Lower lobe of right lung (tissue), 2 donors: Measurements from ENCODE around the gene CDH26. TPM values are rescaled to one million over a fixed set of nuclear protein-coding genes. Genes with fewer than 3 reads are reported as not detected.
A peak's percentile ranks its signal among the peaks of the same experiment; 100 is the strongest.

Experiments used
- ATAC-seq, 2 donors: fragments of 200-7000 bp; cut with Tn5 transposase; one replicate each; pipeline ENCODE4 v1.9.1; 2020 to 2022; ENCODE audit warnings: mild to moderate bottlenecking in 2 of 2, moderate library complexity in 2 of 2
- DNase-seq: peaks from one replicate; pipeline ENCODE4 v3.0.0-alpha.2; 2020
- H3K27ac ChIP-seq: fragments of 200-600 bp; one replicate; pipeline ENCODE4 v1.8.0; 2022
- H3K27me3 ChIP-seq: fragments of 200-600 bp; one replicate; pipeline ENCODE4 v1.8.0; 2022; ENCODE audit warnings: low read depth
- H3K36me3 ChIP-seq: fragments of 200-600 bp; one replicate; pipeline ENCODE4 v1.8.0; 2022; ENCODE audit warnings: mild to moderate bottlenecking
- H3K4me1 ChIP-seq: fragments of 200-600 bp; one replicate; pipeline ENCODE4 v1.8.0; 2022
- H3K4me3 ChIP-seq: fragments of 200-600 bp; one replicate; pipeline ENCODE4 v1.8.0; 2022; ENCODE audit warnings: mild to moderate bottlenecking
- H3K9me3 ChIP-seq: fragments of 200-600 bp; one replicate; pipeline ENCODE4 v1.8.0; 2022
- CTCF ChIP-seq: fragments of 200-600 bp; IDR thresholded peaks from one replicate; pipeline ENCODE4 v1.8.0; 2022; ENCODE audit warnings: antibody characterized with exemption, mild to moderate bottlenecking
- intact Hi-C: fragments of 100-400 bp; cut with DNase I; formaldehyde crosslinking; loops from one replicate; pipeline ENCODE4 v1.11.0; 2022
- total RNA-seq: library from RNA; stranded (reverse); fragmentation: NEBNext Ultra II Directional; extraction: Animal tissue kit (Norgen Biotek cat#: 25700); gene quantifications from one replicate; pipeline ENCODE4 v1.2.1, GENCODE V29; 2021
- donor health status: DM: no; HTN: yes; CAD: no; lungs with severe emphysema.

The CDH26 gene
- total RNA-seq, 1 donor from 2014 or later: 8.4 TPM

GRCh38 chr20:60052322-60052721 is 94.1 kb downstream of the CDH26 start:
- no peak for TF ChIP-seq CTCF
- Histone ChIP-seq H3K27ac (no peak overlapping the region), H3K27me3 (peaks cover 3% of the 10 kb centered on the region), H3K4me3 (no peak overlapping the region), H3K4me1 (peaks cover 27% of the 10 kb centered on the region), H3K9me3 (no peaks in the 10 kb centered on the region), H3K36me3 (no peaks in the 10 kb centered on the region)
- ATAC-seq (no peak), DNase-seq (no peak)
- intact Hi-C loops: no loop called here

GRCh38 chr20:60053125-60053817 is 95.0 kb downstream of the CDH26 start:
- Histone ChIP-seq H3K36me3 (no peaks in the 10 kb centered on the region), H3K4me3 (no peak overlapping the region), H3K4me1 (peaks cover 36% of the 10 kb centered on the region), H3K9me3 (no peaks in the 10 kb centered on the region), H3K27me3 (peaks cover 3% of the 10 kb centered on the region), H3K27ac (no peak overlapping the region)
- no peak for DNase-seq
- no peak for ATAC-seq
- intact Hi-C loops: no loop called here
- no peak for TF ChIP-seq CTCF

- Histone ChIP-seq H3K27ac (no peak overlapping the region), H3K36me3 (no peaks in the 10 kb centered on the region), H3K4me1 (peaks cover 41% of the 10 kb centered on the region), H3K27me3 (peaks cover 3% of the 10 kb centered on the region), H3K4me3 (no peak overlapping the region), H3K9me3 (no peaks in the 10 kb centered on the region)
- DNase-seq (no peak), ATAC-seq (no peak)
- intact Hi-C loops: no loop called here
- TF ChIP-seq CTCF: no peak
These were observed 95.6 kb downstream of the CDH26 start for GRCh38 chr20:60053818-60054190.

- Histone ChIP-seq H3K9me3 (no peaks in the 10 kb centered on the region), H3K27me3 (peaks cover 3% of the 10 kb centered on the region), H3K4me1 (peaks cover 44% of the 10 kb centered on the region), H3K27ac (peak overlapping the region; percentile 59), H3K4me3 (peak overlapping the region; percentile 32), H3K36me3 (no peaks in the 10 kb centered on the region)
- DNase-seq: no peak
- peak; percentile 25 to 37 for ATAC-seq
- intact Hi-C loops: loop anchor here (5.0 kb wide), 1 partner anchor 207 kb away; no protein-coding TSS in a partner anchor
- no peak for TF ChIP-seq CTCF
These were observed 96.8 kb downstream of the CDH26 start for GRCh38 chr20:60054716-60055634.

- TF ChIP-seq CTCF: no peak
- no peaks in the 10 kb centered on the region for H3K36me3 ChIP-seq
- H3K9me3 ChIP-seq: no peaks in the 10 kb centered on the region
- peak; percentile 73 to 75 for ATAC-seq
- intact Hi-C loops: loop anchor here (5.0 kb wide), 1 partner anchor 207 kb away; no protein-coding TSS in a partner anchor
- H3K27ac ChIP-seq: peak overlapping the region; percentile 59
- no peaks in the 10 kb centered on the region for H3K27me3 ChIP-seq
- peaks cover 51% of the 10 kb centered on the region for H3K4me1 ChIP-seq
- H3K4me3 ChIP-seq: peak overlapping the region; percentile 32
- peak; percentile 85 for DNase-seq
These were observed 97.5 kb downstream of the CDH26 start for GRCh38 chr20:60055740-60056139.
